Stomach (tissue), 4 donors: Measurements from ENCODE around the gene TP53TG5.

Experiments used
- EP300 ChIP-seq: sonication (generic); formaldehyde crosslinking; IDR thresholded peaks from one replicate; pipeline ENCODE4 v1.6.1; 2017; ENCODE audit warnings: antibody characterized with exemption
- POLR2A ChIP-seq, 4 donors: fragments of 450-650 bp; IDR thresholded peaks; one replicate each; pipeline ENCODE4 v1.6.1; 2016; ENCODE audit warnings: antibody characterized with exemption in 4 of 4, control low read depth in 2 of 4, mild to moderate bottlenecking in 1 of 4, moderate library complexity in 1 of 4
- POLR2AphosphoS5 ChIP-seq, 3 donors: sonication (generic); formaldehyde crosslinking; IDR thresholded peaks; one replicate each; pipeline ENCODE4 v1.6.1; 2016; ENCODE audit warnings: antibody characterized with exemption in 3 of 3
- TF ChIP-seq, protein P1 (sequence below), 7 experiments: fragments of 450-650 bp in 4 of 7; fragments of 200-600 bp in 3 of 7; sonication (generic) in 3 of 7; IDR thresholded peaks; one replicate each; pipeline ENCODE4 v1.5.1; 2016 to 2019; ENCODE audit warnings: antibody characterized with exemption in 7 of 7, control low read depth in 2 of 7, mild to moderate bottlenecking in 1 of 7

DNA sequence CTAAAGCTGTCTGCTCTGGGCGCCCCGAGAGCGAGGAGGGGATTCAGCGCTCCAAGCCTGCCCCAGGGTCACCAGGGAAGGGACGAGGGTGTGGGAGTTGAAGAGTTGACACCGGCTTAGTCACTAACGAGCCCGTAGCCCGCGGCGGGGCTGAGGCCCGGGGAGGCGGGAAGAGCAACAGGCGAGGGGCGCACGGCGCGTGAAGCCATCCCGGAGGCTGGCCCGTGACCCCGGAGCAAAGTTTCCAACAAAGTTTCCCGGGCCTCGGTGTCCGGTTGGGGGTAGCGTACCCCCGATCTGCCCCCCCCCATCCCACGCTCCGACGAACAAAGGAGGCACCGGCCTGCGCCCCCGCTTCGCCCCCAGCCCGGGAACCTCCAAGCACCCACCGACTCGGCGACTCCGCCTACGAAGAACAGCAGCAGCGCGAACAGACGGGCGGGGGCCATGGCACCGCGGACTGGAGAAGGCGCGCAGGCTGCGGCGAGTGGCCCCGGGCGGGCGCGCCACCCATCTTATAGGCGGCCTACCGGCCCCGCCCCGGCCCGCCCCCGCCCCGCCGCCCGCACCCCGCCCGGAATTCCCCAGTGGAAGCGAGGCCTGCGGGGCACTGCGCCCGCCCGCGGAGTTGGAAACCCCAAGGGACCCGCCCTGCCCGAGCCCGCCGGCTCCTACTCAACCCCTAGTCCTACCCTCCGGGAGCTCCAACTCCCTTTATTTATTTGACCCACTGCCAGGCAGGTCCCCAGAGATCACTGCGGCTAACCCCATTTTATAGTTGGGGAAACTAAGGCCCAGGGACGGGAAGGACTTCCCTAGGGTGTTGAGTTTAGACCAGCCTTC lies 30.0 kb downstream of the TP53TG5 start, which contains the start of gene SDC4:
- peak in 2 of 4 donors; percentile 70 to 88 for TF ChIP-seq POLR2A (IDR thresholded peaks at IDR 0.05)
- TF ChIP-seq, protein P1, sequence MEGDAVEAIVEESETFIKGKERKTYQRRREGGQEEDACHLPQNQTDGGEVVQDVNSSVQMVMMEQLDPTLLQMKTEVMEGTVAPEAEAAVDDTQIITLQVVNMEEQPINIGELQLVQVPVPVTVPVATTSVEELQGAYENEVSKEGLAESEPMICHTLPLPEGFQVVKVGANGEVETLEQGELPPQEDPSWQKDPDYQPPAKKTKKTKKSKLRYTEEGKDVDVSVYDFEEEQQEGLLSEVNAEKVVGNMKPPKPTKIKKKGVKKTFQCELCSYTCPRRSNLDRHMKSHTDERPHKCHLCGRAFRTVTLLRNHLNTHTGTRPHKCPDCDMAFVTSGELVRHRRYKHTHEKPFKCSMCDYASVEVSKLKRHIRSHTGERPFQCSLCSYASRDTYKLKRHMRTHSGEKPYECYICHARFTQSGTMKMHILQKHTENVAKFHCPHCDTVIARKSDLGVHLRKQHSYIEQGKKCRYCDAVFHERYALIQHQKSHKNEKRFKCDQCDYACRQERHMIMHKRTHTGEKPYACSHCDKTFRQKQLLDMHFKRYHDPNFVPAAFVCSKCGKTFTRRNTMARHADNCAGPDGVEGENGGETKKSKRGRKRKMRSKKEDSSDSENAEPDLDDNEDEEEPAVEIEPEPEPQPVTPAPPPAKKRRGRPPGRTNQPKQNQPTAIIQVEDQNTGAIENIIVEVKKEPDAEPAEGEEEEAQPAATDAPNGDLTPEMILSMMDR (IDR thresholded peaks at IDR 0.05) = no peak
- TF ChIP-seq POLR2AphosphoS5 (IDR thresholded peaks at IDR 0.05) = peak; percentile 38 to 100 (median 99)
- no peak for TF ChIP-seq EP300
